Activated CD4-positive, alpha-beta memory T cell treated with anti-CD3 and anti-CD28 coated beads, Interleukin-2, amount 10 ng/mL, durations not matched to agents 7 days and 5 days (primary cell): Measurements from ENCODE around the gene CORIN. TPM values are rescaled to one million over a fixed set of nuclear protein-coding genes. Genes with fewer than 3 reads are reported as not detected.

Source experiments
- CTCF ChIA-PET: fragments of 350-600 bp; sonication (Branson Sonifier 250); formaldehyde crosslinking; loops from one replicate; lab custom pipeline; 2021; ENCODE audit warnings: antibody characterized with exemption, inconsistent platforms; lab: Charles Lee
- POLR2A ChIA-PET: fragments of 350-600 bp; sonication (Branson Sonifier 250); formaldehyde crosslinking; loops from one replicate; lab custom pipeline; 2021; ENCODE audit warnings: antibody characterized with exemption; lab: Charles Lee
- DNase-seq: peaks from one replicate; pipeline ENCODE4 v3.0.0-alpha.2; 2020
- H3K27ac Mint-ChIP-seq: one replicate; pipeline ENCODE4 v1.8.0; 2021; ENCODE audit warnings: mild to moderate bottlenecking, mixed read lengths
- H3K27me3 Mint-ChIP-seq: one replicate; pipeline ENCODE4 v1.8.0; 2021; ENCODE audit warnings: mixed read lengths
- H3K36me3 Mint-ChIP-seq: one replicate; pipeline ENCODE4 v1.8.0; 2021; ENCODE audit warnings: low read depth, mixed read lengths
- H3K4me1 Mint-ChIP-seq: one replicate; pipeline ENCODE4 v1.8.0; 2021; ENCODE audit warnings: mixed read lengths
- H3K4me3 Mint-ChIP-seq: one replicate; pipeline ENCODE4 v1.8.0; 2021; ENCODE audit warnings: mild to moderate bottlenecking, mixed read lengths
- H3K9me3 Mint-ChIP-seq: one replicate; pipeline ENCODE4 v1.8.0; 2021; ENCODE audit warnings: mixed read lengths
- total RNA-seq, 2 experiments: library from RNA; stranded (reverse); gene quantifications; one replicate each; pipeline ENCODE4 v1.2.3, GENCODE V29; 2021

The CORIN gene
- total RNA-seq, 2 experiments from 2014 or later = 0.08 TPM; not detected in 1

DNA sequence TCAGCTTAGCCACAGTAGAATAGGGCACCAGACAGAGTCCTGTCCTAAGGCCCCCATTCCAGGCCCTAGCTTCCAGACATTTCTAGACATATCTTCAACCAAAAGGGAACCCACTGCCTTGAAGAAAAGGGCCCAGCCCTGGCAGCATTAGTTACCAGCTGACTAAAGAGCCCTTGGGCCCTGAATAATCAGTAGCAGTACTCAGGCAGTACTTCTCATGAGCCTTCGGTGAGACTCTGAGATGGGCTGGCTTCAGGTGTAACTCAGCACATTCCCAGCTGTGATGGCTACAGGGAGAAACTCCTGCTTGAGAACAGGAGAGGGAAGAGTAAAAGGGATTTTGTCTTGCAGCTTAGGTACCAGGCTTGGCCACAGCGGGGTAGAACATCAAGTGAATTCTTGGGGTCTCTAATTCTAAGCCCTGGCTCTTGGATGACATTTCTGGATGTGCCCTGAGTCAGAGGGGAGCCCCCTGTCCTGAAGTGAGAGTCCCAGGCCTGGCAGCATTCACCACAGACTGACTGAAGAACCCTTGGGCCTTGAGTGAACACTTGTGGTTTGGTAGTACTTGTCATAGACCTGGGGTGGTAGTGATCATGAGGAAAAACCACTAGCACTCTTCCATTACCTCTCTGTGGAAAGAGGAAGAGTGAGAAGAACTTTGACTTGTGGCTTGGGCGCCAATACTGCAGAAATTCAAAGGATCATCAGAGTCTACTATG is 182.7 kb downstream of the CORIN start:
- H3K36me3 Mint-ChIP-seq = no peaks in the 10 kb centered on the region
- H3K27ac Mint-ChIP-seq = no peak overlapping the region
- no peak overlapping the region for H3K4me3 Mint-ChIP-seq
- ChIA-PET CTCF (interaction anchor here (0.7 kb wide), 1 partner anchor 548 kb away, joined by 3 read pairs; no protein-coding TSS in a partner anchor), POLR2A (no interaction called here)
- peaks cover 5% of the 10 kb centered on the region for H3K27me3 Mint-ChIP-seq
- no peaks in the 10 kb centered on the region for H3K9me3 Mint-ChIP-seq
- DNase-seq = no peak
- H3K4me1 Mint-ChIP-seq = no peaks in the 10 kb centered on the region

DNA sequence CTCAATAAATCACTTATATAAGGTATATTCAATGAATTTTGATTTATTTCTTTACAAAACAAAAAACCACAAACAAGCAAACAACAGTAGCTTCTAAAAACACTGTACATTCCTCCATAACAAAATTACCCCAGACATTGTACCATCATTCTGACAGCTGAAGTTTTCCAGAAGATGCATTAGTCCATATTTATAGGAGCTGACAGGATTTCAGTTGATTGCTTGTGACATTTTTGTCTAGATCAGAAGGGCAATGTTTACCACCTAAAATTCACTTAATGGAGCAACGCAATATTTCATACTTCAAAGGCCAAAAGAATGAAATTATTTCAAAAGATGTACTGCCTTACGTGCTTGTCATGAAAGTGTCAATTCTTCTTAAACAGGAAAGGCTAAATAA is 185.8 kb downstream of the CORIN start:
- no peaks in the 10 kb centered on the region for H3K36me3 Mint-ChIP-seq
- POLR2A ChIA-PET = no interaction called here
- H3K4me1 Mint-ChIP-seq = no peaks in the 10 kb centered on the region
- no peaks in the 10 kb centered on the region for H3K9me3 Mint-ChIP-seq
- no peak for DNase-seq
- CTCF ChIA-PET = interaction anchor here (1.3 kb wide), 1 partner anchor 17 kb away, joined by 3 read pairs; no protein-coding TSS in a partner anchor
- H3K27me3 Mint-ChIP-seq = peaks cover 5% of the 10 kb centered on the region
- H3K27ac Mint-ChIP-seq = no peak overlapping the region
- no peak overlapping the region for H3K4me3 Mint-ChIP-seq

DNA sequence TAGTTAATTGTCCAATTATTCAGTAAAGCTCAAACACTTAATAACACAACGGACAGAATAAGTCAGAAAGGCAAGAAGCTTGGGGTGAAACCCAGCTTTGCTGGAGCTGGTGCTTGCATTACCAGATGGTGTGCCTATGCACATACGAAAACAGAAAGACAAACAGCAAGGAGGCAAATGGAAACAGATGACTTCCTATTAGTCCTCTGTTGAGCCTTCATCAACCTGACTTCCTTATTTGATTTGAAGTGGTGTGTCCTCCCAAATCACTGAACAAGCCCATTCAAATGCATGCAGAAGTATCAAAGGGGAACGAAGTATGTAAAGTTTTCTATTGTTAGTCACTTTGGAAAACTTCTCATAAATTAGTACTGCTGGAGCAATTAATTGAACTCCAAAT is 186.6 kb downstream of the CORIN start:
- Mint-ChIP-seq H3K4me1 (no peaks in the 10 kb centered on the region), H3K27ac (no peak overlapping the region), H3K27me3 (peaks cover 5% of the 10 kb centered on the region), H3K4me3 (no peak overlapping the region), H3K9me3 (no peaks in the 10 kb centered on the region), H3K36me3 (no peaks in the 10 kb centered on the region)
- no peak for DNase-seq
- POLR2A ChIA-PET = no interaction called here
- CTCF ChIA-PET = interaction anchor here (1.3 kb wide), 1 partner anchor 18 kb away, joined by 3 read pairs; no protein-coding TSS in a partner anchor

- Mint-ChIP-seq H3K27ac (no peak overlapping the region), H3K27me3 (peaks cover 5% of the 10 kb centered on the region), H3K9me3 (no peaks in the 10 kb centered on the region), H3K4me1 (no peaks in the 10 kb centered on the region), H3K36me3 (no peaks in the 10 kb centered on the region), H3K4me3 (no peak overlapping the region)
- ChIA-PET CTCF (no interaction called here), POLR2A (no interaction called here)
- no peak for DNase-seq
Observed at GRCh38 chr4:47650584-47651130, 187.2 kb downstream of the CORIN start.

DNA sequence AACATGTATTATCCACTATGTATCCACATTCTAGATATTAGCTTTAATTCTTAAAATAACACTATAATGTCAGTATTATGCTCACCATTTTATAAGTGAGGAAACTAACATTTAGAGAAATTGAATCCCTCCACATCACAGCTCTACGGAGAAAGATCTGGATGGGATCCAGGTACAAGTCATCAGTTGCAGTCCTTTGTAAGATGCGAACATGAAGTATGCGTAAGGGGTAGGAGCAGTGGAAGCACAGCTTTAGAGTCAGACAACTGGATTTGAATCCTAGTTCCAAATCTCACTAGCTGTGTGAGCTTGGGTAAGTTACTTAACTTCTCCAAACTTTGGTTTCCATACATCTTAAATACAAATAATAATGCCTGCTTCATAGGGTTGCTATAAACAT is 190.3 kb downstream of the CORIN start:
- ChIA-PET CTCF (no interaction called here), POLR2A (no interaction called here)
- no peak overlapping the region for H3K27ac Mint-ChIP-seq
- no peaks in the 10 kb centered on the region for H3K36me3 Mint-ChIP-seq
- no peak for DNase-seq
- peaks cover 4% of the 10 kb centered on the region for H3K27me3 Mint-ChIP-seq
- no peak overlapping the region for H3K4me3 Mint-ChIP-seq
- H3K9me3 Mint-ChIP-seq = no peaks in the 10 kb centered on the region
- H3K4me1 Mint-ChIP-seq = no peaks in the 10 kb centered on the region

- ChIA-PET POLR2A (no interaction called here), CTCF (no interaction called here)
- Mint-ChIP-seq H3K36me3 (no peaks in the 10 kb centered on the region), H3K4me3 (no peak overlapping the region), H3K27me3 (peaks cover 7% of the 10 kb centered on the region), H3K27ac (no peak overlapping the region), H3K9me3 (no peaks in the 10 kb centered on the region), H3K4me1 (no peaks in the 10 kb centered on the region)
- DNase-seq = no peak
Observed at GRCh38 chr4:47647029-47647428, 190.8 kb downstream of the CORIN start.

- POLR2A ChIA-PET = no interaction called here
- Mint-ChIP-seq H3K36me3 (no peaks in the 10 kb centered on the region), H3K4me1 (no peaks in the 10 kb centered on the region), H3K27ac (no peak overlapping the region), H3K27me3 (peaks cover 7% of the 10 kb centered on the region), H3K9me3 (no peaks in the 10 kb centered on the region), H3K4me3 (no peak overlapping the region)
- no peak for DNase-seq
- CTCF ChIA-PET = no interaction called here
Observed at GRCh38 chr4:47646372-47646771, 191.5 kb downstream of the CORIN start.

GRCh38 chr4:47643845-47644244 is 194.0 kb downstream of the CORIN start:
- H3K4me3 Mint-ChIP-seq = no peak overlapping the region
- CTCF ChIA-PET = no interaction called here
- DNase-seq = no peak
- peaks cover 4% of the 10 kb centered on the region for H3K27me3 Mint-ChIP-seq
- POLR2A ChIA-PET = no interaction called here
- H3K4me1 Mint-ChIP-seq = no peaks in the 10 kb centered on the region
- H3K36me3 Mint-ChIP-seq = no peaks in the 10 kb centered on the region
- no peak overlapping the region for H3K27ac Mint-ChIP-seq
- no peaks in the 10 kb centered on the region for H3K9me3 Mint-ChIP-seq

DNA sequence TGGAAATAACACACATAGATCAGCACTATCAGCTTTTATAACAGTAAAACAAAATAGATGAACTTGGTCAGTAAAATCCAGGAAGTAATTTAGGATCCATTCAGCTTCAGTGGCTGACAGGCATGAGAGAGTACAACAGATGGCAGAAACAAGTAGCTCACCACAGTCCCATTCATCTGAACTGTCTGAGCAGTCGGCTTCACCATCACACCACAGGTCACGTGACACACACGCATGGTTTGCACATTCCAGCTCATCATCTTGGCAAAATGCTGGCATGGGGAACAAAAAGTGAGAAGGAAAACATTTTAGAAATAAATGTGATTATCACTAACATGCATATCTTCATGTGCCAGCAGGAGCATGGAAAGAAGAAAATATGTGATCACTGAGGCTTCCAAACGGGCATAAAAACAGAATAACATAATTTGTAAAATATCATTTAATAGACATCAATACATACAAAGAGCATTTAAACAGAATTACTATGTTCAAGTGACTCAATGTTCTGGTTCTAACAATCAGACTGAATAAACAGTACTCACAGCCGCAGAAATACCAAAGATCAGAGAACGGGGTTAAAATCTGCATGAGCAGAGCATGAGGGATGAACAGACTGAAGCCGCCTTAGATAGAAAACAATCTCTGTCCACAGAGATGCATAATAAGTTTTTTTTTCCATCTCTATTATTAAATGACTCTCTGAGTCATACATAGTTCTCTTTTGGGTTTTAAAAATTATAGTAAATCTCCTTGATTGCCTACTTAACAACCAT is 194.7 kb downstream of the CORIN start:
- Mint-ChIP-seq H3K36me3 (no peaks in the 10 kb centered on the region), H3K4me3 (no peak overlapping the region), H3K4me1 (no peaks in the 10 kb centered on the region), H3K9me3 (no peaks in the 10 kb centered on the region), H3K27ac (no peak overlapping the region), H3K27me3 (peaks cover 4% of the 10 kb centered on the region)
- no peak for DNase-seq
- ChIA-PET CTCF (no interaction called here), POLR2A (no interaction called here)

GRCh38 chr4:47642191-47642830 is 195.6 kb downstream of the CORIN start:
- H3K4me3 Mint-ChIP-seq = no peak overlapping the region
- no peaks in the 10 kb centered on the region for H3K4me1 Mint-ChIP-seq
- POLR2A ChIA-PET = no interaction called here
- no peaks in the 10 kb centered on the region for H3K36me3 Mint-ChIP-seq
- H3K9me3 Mint-ChIP-seq = no peaks in the 10 kb centered on the region
- CTCF ChIA-PET = no interaction called here
- peaks cover 4% of the 10 kb centered on the region for H3K27me3 Mint-ChIP-seq
- DNase-seq = no peak
- H3K27ac Mint-ChIP-seq = no peak overlapping the region

- H3K4me3 Mint-ChIP-seq = no peak overlapping the region
- peaks cover 3% of the 10 kb centered on the region for H3K9me3 Mint-ChIP-seq
- ChIA-PET POLR2A (no interaction called here), CTCF (no interaction called here)
- H3K27ac Mint-ChIP-seq = no peak overlapping the region
- H3K36me3 Mint-ChIP-seq = no peaks in the 10 kb centered on the region
- H3K27me3 Mint-ChIP-seq = peaks cover 4% of the 10 kb centered on the region
- no peaks in the 10 kb centered on the region for H3K4me1 Mint-ChIP-seq
- no peak for DNase-seq
Observed at GRCh38 chr4:47641755-47642154, 196.1 kb downstream of the CORIN start.

- Mint-ChIP-seq H3K4me3 (no peak overlapping the region), H3K9me3 (peaks cover 5% of the 10 kb centered on the region), H3K27me3 (peaks cover 4% of the 10 kb centered on the region), H3K4me1 (no peaks in the 10 kb centered on the region), H3K36me3 (no peaks in the 10 kb centered on the region), H3K27ac (no peak overlapping the region)
- no peak for DNase-seq
- ChIA-PET CTCF (no interaction called here), POLR2A (no interaction called here)
Observed at GRCh38 chr4:47640911-47641310, 197.0 kb downstream of the CORIN start.

DNA sequence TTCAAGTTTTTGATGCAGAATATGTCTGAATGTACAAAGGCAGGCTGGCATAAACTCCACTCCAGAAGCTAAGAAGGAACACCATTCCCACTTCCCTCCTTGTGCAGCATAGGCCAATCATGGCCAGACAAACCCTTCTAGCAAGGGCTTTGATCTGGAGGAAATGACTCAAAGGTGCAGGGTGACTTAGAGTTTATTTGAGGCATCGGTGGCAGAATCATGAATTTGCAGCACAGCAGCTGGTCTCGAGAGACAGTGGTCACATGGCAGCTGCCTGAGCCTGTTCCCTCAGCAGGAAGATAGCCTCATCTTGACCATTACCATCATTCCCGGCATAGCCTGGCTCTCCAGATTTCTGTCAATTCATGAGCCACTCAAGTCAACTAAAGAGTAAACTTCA is 198.3 kb downstream of the CORIN start:
- POLR2A ChIA-PET = no interaction called here
- H3K27me3 Mint-ChIP-seq = peaks cover 5% of the 10 kb centered on the region
- CTCF ChIA-PET = no interaction called here
- no peaks in the 10 kb centered on the region for H3K4me1 Mint-ChIP-seq
- no peaks in the 10 kb centered on the region for H3K36me3 Mint-ChIP-seq
- DNase-seq = no peak
- H3K9me3 Mint-ChIP-seq = peaks cover 5% of the 10 kb centered on the region
- H3K4me3 Mint-ChIP-seq = no peak overlapping the region
- H3K27ac Mint-ChIP-seq = no peak overlapping the region
